GM21515 (cell line): Measurements from ENCODE around the gene AGMO.

ENCODE experiments used
- ATAC-seq: cut with Tn5 transposase; IDR thresholded peaks from one replicate; pipeline ENCODE4 v1.9.1; 2021; ENCODE audit not compliant: unreplicated experiment

The AGMO gene

DNA sequence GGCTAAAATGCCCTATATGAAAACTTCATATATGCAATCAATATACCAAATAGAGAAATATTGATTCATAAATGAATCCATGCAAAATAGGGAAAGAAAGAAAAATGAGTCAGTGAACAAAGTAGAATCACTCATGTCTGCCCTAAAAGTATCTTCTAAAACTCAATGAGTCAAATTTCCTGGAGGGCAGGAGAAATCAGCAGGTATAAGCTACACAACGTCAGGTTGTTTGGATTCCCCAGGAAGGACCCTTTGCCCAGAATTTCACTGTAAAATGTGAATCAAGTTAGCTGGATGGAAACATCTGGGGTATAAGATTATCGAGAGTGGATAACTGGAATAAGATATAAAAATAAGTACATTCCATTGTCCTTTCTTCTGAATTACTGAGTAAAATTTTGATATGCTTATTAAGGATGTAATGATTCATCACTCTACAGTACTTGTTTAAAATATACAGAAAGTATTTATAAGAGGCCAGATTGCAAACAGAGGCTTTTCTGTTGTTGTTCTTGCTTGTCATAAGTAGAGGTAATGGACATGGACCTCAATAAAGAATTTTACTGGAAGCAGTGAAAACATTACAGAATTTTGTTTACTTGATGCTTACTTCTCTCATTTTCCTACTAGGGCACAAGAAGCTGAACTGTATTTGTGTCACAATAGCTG is 99.0 kb downstream of the AGMO start:
- ATAC-seq: no peak

DNA sequence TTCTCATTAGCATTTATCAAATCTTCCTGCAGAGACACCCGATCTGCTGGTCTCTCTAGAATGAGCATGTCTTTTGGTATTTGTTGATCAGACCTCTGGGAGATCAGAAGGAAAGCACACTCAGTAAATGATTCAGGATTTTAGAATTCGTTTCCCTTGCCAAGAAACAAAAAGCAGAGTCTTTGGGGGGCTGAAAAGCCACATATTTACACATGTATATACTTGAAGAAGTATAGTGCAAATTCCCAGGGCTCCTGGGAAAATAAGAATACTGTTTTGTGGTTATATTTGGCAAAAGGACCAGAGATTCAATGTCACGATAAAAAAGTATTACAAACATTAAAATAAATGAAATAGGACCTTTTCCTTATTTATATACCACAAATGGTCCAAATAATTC is 100.2 kb downstream of the AGMO start:
- ATAC-seq: no peak

DNA sequence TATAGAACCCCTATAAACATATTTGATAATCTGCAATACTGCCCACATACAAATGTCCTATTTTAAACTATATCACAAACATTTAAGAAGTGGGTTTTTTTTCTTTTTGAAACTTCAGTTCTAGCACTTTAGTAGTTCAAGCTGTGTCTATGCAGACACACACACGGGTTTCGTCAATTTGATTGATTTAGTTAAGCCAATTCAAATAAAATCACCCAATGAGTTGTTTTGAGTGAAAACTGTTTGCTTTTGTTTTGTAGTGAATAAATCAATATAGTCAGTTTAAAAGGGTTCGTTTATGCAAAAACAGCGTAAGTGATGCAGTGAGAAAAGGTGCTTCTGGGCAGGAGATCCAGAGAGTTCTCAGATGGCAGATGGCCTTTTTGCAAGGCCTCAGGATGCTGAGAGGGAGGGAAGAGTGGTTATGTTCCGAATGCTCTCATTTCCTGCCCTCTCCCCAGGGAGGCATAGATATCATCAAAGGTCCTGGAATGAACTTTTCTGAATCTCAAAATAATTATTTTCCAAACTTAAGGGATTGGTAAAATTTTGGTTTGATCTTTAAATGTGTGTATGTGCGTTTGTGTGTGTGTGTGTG is 102.7 kb downstream of the AGMO start:
- no peak for ATAC-seq

DNA sequence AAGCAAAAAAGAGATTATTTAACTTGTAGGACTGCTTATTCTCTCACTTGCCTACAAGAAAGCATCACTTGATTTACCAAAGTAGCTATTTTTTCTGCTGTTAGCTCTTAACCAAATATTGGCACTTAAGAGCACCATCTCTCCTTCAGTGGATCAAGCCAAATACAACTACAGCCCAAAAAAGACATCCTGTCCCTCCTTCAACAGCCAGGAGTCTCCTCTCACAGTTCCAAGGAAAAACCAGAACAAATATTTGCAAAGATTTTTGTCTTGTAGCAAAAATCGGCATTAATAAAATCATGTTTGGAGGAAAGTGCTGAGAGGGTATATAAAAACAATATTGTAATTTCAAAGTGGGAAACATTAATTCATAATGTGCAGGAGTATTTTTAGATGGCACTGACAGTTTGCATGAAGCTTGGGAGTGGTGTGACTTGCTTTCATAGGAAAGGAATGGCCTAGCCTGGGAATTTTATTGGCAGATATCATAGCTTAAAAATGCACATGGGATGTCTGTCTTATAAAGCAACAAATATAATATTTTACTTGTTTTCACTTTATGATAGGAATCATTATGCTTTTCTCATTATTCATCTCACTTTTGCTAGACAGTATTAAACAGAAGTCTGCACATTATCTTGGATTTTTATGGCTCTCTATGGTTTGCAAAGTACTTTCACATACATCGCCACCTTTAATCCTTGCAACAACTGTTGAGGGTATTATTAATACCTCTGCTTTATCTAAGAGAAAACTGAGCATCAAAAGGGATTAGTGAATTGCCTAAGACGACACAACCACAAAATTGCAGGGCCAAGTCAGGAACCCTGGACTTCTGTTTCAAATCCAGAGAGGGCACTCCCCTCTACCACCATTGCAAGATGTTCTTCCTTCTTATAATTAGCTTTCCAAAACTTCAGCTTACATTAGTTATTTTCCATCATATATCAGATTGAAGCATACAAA is 103.5 kb downstream of the AGMO start:
- ATAC-seq: no peak

GRCh38 chr7:15452670-15453069 is 109.1 kb downstream of the AGMO start:
- no peak for ATAC-seq

DNA sequence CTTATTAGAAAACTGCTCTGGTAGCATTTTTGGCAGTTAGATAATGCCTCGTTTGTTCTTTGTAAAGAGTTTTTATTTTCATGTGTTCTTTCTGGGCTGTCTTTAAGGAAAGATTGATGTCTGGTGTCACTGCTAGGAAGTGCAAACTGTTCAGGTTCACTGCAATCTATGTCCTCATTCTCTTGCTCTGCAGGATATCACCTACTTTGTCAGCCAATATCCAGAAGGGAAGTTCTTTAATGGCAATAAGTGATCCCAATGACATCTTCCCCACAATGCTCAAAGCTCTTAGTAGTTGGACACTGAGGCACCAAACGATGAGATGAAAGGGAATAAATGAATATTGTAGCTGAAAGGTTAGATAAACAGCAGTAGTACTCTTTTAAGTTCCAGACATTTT is 115.1 kb downstream of the AGMO start:
- ATAC-seq: no peak

DNA sequence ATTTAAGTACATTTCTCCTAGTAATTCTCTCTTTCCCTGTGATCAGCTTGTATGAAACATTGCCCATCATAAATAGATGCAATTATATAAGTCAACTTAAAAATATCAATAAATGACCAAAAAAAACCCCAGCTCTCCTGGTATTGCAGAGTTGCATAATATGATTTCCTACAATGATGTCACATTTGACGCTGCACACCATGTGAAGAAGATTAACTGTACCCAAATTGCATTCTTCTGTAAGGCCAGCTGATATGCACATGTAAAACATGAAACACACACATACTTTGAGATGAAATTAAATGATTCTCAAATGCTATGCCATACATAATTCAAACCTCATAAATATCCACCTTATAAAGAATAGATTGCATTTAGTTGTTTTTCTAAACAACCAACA is 115.5 kb downstream of the AGMO start:
- no peak for ATAC-seq

DNA sequence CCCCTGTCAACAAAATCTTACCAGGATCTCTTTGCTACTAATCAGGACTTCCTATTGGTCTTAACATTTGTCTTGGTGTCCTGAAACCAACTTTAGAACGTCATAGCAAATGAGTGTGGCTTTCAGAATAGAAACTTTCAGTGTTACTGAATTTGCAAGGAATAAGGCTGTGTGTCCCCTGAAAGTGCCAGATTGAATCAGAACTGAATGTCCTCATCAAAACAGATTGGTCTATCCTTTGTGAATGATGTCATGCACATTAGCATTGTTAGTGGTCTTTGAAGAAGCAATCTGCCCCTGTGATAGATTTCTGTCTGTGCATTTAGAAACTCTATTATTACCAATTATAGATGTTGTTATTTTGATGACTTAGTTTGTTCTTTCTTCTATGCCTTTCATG is 119.9 kb downstream of the AGMO start:
- no peak for ATAC-seq

- ATAC-seq: no peak
Observed at GRCh38 chr7:15440482-15440881, 121.3 kb downstream of the AGMO start.

DNA sequence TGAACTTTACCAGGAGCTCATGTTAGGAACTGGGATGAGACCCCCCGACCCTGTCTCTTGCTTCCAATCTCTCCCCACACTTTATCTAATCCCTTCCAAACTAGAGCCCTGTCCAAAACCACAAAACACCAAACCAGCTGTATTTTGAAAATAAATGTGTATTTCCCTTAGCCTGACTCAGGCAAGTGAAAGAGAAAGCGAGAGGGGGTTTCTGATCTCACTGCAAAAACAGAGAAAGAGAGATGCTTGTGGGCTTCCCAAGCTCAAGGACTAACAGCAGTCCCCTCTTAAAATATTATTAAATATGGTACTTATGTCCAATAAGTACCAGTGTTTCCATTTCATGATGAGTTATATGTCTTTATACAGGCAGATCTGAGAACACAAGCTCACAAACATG is 122.0 kb downstream of the AGMO start:
- ATAC-seq: no peak

GRCh38 chr7:15433151-15433550 is 128.7 kb downstream of the AGMO start:
- no peak for ATAC-seq

DNA sequence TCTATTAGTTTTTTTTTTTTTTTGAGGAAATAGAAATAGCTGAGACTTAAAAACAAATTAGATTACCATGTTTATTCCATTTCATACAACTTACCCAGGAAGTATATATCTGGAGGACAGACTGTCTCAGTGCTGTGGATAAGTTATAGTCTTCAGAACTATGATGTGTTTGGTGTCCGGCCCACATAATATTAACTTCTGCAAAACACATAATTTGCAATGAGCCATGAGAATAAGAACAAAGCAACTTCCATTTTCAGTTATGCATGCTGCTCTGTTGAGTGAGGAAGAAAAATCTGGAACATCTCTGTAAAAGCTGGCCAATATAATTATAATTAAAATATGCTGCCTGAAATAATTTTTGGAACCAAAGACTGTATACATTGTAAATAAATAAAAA is 130.9 kb downstream of the AGMO start:
- ATAC-seq: no peak

- no peak for ATAC-seq
Observed at GRCh38 chr7:15430191-15430590, 131.6 kb downstream of the AGMO start.

DNA sequence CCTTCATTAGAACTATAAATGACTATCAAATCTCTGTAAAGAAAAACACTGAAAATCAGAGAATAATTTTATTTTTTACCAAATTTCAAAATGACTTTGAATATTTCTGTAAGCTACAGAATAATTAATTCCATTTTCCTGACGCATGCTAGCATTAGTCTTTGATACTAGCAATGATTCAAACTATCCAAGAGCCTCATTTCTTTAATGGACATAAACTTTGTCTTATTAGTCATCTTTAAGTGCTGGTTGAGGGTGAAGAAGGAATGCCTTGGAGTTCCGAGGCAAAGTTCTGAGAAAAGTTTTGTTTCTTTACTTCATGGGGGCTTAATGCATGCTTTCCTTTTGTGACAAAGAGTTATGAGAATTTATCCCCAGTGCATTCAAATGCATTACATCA is 137.3 kb downstream of the AGMO start:
- no peak for ATAC-seq

DNA sequence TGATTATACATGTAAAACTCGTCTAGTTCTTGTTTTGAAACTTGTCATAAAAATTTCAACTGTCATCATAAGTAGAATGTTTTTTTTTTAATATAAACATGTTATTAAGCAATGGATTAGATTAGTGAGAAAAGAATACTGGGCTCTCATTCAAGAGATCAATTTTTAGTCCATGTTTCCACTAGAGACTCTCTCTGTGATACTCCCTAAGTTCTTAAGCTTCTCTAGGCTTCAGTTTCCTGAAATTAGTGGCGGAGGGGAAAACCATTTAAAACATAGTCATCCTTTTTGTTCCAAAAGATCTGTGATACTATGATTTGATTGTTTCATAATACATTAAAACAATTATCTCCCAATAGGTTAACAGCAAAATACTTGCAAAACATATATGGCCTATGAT is 142.2 kb downstream of the AGMO start:
- no peak for ATAC-seq

- ATAC-seq: no peak
Observed at GRCh38 chr7:15418264-15418663, 143.6 kb downstream of the AGMO start.

GRCh38 chr7:15417341-15417988 is 144.3 kb downstream of the AGMO start:
- ATAC-seq: no peak

- no peak for ATAC-seq
Observed at GRCh38 chr7:15411019-15411418, 150.8 kb downstream of the AGMO start.

DNA sequence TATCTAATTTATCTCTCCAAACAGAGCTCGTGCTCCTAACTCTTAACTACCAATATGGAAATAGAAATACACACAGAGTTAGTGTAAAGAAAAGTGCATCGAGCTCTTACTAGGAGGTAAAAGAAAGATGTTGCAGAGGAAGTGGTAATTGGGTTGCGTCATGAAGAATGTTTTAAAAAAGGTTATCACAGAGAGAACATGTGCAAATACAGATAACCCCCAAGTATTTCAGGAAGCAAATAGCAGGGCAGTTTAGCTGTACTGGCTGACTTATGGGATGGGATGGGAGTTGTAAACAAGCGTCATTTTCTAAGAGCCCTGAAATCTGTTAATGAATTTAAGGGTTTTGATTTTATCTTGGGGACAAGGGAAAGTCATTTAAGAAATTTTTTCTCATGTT is 153.9 kb downstream of the AGMO start:
- no peak for ATAC-seq

DNA sequence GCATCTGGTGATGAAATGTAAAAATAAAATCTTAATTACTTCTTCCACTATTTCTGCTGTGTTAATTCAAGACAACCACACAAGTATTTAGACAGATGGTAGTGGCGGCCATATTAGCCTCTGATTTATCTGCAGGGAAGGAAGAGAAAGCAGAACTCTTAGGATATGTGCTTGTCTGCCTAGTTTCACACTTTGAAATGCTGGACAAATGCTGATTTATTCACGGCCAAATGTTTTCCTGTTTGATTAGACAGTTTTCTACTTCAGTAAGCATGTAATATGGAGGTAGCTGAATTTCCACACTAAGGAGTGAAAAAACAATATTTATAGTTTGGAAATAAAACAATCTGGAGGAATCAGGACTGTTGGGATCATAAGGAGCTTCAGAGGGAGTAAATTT is 158.1 kb downstream of the AGMO start:
- ATAC-seq: no peak

- no peak for ATAC-seq
Observed at GRCh38 chr7:15403315-15403714, 158.5 kb downstream of the AGMO start.
